ENCODE data around the gene PMPCB.
"Not testable (repeated sequence)": the region's sequence is repeated elsewhere in the genome, so short reads cannot be mapped to it uniquely, and the experiment has no call there.

Gene PMPCB, protein sequence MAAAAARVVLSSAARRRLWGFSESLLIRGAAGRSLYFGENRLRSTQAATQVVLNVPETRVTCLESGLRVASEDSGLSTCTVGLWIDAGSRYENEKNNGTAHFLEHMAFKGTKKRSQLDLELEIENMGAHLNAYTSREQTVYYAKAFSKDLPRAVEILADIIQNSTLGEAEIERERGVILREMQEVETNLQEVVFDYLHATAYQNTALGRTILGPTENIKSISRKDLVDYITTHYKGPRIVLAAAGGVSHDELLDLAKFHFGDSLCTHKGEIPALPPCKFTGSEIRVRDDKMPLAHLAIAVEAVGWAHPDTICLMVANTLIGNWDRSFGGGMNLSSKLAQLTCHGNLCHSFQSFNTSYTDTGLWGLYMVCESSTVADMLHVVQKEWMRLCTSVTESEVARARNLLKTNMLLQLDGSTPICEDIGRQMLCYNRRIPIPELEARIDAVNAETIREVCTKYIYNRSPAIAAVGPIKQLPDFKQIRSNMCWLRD

DNA sequence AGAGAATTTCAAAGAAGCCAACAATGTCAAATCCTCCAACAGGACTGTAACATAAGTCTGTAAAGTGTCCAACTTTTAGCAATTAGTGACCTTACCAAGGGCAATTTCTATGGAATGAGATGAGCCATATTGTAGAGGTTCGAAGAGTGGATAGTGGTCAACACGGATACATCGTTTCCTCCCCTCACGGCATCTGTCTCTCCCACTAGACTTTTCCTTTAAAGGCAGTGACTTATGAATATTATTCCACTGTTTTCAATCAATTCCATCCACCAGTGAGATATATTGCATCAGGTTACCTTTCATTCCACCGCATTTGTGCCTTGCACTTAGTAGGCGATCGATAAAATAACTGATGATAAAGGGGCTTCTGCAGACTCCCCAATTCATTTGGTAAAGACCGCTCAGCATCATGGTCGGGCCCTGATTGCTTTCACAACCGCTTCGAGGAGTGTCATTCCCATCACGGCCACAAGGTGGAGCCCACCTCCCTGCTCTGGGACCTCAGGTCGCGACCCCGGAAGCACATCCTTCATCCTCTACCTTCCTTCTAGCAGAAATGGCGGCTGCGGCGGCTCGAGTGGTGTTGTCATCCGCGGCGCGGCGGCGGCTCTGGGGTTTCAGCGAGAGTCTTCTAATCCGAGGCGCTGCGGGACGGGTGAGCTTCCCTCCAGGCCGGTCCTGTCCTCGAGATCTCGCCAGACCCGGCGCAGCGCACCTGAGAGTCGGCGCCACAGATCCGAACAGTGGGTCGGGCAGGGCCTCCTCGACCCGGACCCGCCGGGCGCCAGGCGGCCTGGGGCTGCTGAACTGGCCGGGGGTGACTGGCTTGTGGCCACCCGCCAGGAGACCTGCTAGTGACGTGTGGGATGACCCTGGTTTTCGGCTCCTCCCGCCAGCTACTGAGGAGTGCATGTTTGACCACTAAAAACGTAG lies at the start of gene PMPCB:
Gene PMPCB, plus strand, starts transcription at position 535 of the 936 bp plus-strand sequence. Its CDS starts 25 bp downstream, at position 560.
- peak; percentile 84 for DNase-seq (ENCODE audit: low read depth)

DNA sequence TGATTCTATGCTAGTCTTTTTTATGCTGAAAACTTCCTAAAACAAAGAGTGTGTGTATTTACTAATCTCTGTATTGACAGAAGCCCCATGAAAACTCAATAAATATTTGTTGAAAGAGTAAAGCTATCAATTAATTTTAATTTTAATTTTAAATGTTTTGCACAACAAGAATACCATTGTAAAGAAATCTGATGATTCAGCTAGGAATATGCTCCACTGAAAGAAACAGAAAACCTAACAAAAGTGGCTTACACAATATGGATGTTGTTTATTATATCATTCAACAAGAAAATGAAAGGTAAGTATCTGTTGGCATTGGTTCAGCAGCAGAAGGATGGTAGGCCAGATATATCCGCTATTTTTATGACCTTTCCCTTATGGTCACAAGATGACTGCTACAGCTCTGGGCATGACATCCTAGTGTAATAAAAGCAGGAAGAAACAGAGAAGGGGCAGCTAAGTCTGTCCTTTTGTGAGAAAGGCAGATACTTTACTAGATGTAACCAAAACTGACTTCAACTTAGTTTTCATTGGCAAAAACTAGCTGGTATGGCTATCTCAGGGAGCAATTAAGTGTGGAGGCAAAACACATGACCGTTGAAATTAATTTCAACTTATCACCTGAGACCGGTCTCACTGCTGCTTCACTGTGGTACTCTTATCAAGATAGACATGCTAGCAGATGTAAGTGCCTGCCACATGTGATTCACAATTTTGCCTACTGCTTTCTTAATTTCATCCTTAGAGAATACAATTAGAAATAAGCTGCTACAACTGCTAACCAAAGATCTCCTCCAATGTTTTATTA lies 43.3 kb upstream of the PMPCB start:
- not testable (repeated sequence) for DNase-seq (ENCODE audit: low read depth)

GRCh38 chr7:103264054-103264453 lies 33.2 kb upstream of the PMPCB start:
- not testable (repeated sequence) for DNase-seq (ENCODE audit: low read depth)

- DNase-seq (ENCODE audit: low read depth), result not testable (repeated sequence)
Observed at GRCh38 chr7:103266229-103266628, 31.0 kb upstream of the PMPCB start.

DNA sequence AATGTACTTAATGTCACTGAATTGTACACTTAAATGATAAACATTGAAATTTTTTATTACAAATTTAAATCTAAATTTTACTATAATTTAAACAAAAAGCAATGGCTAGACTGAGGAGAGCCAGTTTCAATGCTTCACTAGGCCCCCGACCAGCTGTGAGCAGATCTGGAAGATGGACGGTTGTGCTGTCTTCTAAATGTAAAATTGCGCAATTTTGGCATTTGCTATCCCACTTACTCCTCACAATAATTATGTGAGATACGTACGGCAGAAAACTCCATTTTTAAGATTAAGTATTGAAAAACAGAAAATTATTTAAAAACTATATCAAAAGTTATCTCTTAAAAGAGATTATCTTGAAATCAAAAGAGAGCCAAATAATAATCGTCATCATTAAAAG lies 23.9 kb upstream of the PMPCB start:
- not testable (repeated sequence) for DNase-seq (ENCODE audit: low read depth)

DNA sequence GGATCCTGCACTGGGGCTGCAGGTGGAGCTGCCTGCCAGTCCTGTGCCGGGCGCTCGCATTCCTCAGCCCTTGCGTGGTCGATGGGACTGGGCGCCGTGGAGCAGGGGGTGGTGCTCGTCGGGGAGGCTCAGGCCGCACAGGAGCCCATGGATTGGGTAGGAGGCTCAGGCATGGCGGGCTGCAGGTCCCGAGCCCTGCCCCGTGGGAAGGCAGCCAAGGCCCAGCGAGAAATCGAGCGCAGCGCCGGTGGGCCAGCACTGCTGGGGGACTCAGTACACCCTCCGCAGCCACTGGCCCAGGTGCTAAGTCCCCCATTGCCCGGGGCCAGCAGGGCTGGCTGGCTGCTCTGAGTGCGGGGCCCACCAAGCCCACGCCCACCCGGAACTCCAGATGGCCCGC lies 22.4 kb upstream of the PMPCB start:
- not testable (repeated sequence) for DNase-seq (ENCODE audit: low read depth)

DNA sequence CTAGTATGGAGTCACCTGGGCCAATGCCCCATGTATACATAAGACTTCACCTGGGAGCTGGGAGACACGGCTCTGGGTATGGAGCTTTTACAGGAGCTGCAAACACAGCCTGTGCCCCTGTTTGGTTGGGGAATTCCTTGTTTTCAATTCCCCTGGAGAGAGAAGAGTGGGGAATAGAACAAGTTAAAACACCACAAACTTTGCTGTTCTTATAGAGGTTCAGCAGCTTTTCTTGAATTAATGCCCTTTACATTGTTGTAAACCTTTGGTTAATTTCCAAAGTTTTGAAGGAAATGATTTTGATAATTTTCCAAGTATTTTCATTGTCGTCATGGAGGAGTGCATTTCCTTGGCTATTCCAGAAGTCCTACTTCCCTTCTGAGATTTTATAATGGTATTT lies 19.0 kb upstream of the PMPCB start:
- not testable (repeated sequence) for DNase-seq (ENCODE audit: low read depth)

- DNase-seq (ENCODE audit: low read depth), result peak; percentile 25
Observed at GRCh38 chr7:103279636-103279962, 17.6 kb upstream of the PMPCB start.

GRCh38 chr7:103279963-103280802 lies 17.1 kb upstream of the PMPCB start:
- peak; percentile 64 for DNase-seq (ENCODE audit: low read depth)

DNA sequence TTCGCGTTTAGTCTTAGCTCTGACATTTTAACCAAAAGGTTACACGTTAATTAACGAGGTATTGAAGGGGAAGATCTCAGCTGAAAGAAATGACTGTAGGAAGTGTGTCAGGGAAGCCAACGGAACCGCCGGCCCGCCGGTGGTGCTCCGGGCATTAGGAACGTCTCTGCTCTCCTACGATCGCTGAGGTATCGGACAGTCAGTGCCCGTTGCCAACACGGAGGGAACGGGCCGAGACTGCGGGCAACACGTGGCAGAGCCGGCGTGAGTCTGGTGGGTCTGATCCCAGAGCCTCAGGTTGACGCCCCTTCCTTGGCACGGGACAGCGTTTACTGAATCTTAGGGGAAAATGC lies 16.5 kb upstream of the PMPCB start:
- DNase-seq (ENCODE audit: low read depth), result not testable (repeated sequence)

GRCh38 chr7:103282802-103283427 lies 14.3 kb upstream of the PMPCB start:
- DNase-seq (ENCODE audit: low read depth), result not testable (repeated sequence)

- no peak for DNase-seq (ENCODE audit: low read depth)
Observed at GRCh38 chr7:103292122-103292521, 5.1 kb upstream of the PMPCB start.

DNA sequence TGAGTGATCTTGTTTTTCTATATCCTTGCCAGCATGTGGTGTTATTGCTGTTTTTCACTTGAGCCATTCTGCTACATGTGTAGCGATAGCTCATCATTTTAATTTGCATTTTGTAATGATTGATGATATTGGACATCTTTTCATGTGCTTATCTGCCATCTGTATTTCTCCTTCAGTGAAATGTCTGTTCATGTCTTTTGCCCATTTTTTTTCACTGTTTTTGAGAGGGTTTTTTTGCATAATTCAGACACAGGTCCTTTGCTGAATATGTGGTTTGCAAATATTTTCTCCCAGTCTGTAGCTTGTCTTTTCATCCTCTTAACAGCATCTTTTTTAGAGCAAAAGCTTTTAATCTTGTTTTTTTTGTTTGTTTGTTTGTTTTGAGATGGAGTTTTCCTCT lies 3.7 kb upstream of the PMPCB start:
- DNase-seq (ENCODE audit: low read depth), result no peak

GRCh38 chr7:103297837-103298179 lies 573 bp downstream of the PMPCB start:
- no peak for DNase-seq (ENCODE audit: low read depth)

GRCh38 chr7:103299660-103300059 lies 2.4 kb downstream of the PMPCB start:
- no peak for DNase-seq (ENCODE audit: low read depth)

DNA sequence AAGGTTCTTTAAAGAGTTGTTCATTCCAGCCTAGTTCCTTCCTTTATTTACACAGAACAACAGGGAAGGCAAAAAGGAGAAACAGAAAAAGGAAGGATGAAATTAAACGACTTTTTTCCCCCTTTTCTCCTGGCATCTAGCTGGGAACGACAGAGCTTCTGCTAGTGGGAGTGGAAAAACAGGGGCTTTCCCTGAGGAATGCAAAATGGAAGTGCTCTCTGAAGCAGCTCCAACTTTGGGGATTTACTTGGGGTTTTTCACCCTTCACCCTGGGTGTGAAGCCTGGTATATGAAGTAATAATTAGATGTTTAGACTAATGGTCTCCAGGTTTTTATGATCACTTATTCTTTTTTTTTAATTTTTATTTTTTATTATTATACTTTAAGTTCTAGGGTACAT lies 4.2 kb downstream of the PMPCB start:
- no peak for DNase-seq (ENCODE audit: low read depth)

GRCh38 chr7:103307503-103308231 lies 10.4 kb downstream of the PMPCB start:
- no peak for DNase-seq (ENCODE audit: low read depth)

DNA sequence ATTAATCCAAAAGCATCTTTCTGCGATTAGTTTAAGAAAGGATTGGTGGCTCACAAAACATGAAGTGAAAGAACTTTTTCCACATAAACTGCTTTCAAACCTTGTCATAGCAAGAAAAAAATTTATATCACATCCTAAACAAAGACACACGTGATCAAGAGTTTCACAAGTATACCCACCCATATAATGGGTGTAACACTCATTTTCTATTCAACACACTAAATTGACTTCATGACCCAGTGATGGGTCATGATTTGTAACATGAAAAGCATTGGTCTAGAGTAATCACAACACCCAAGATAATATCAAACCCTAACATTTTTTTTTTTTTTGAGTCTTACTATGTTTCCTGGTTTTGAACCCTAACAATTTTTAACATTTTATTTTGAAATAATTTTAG lies 17.6 kb downstream of the PMPCB start:
- no peak for DNase-seq (ENCODE audit: low read depth)

- no peak for DNase-seq (ENCODE audit: low read depth)
Observed at GRCh38 chr7:103316380-103316941, 19.2 kb downstream of the PMPCB start.

DNA sequence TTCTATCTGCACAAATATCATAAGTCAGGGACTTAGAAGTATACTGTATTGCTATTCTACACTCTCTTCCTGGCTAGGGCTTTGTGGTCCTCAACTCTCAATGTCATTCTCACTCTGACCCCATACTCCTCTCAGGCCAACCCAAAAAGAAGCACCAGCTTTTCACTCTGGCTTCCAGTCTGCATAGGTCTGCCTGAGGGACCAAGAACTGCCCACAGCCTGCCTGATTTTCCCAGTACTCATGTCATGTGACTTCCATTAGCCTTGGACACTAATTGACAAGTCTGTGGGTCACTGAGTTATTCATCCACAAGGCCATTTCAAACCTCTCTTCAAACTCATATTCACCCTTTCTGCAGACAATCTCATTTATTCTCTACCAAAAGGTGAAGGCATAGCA lies 19.8 kb downstream of the PMPCB start:
- DNase-seq (ENCODE audit: low read depth), result no peak

All from amniotic epithelial cell (primary cell).